NCI-H524 treated with DMSO at 0.1 percent for 48 hours (cell line): Measurements from ENCODE around the gene VAV2.
A peak's percentile ranks its signal among the peaks of the same experiment; 100 is the strongest.

ENCODE experiments used
- DNase-seq: peaks from one replicate; lab custom pipeline; 2025; lab: John Stamatoyannopoulos, UW

The VAV2 gene

DNA sequence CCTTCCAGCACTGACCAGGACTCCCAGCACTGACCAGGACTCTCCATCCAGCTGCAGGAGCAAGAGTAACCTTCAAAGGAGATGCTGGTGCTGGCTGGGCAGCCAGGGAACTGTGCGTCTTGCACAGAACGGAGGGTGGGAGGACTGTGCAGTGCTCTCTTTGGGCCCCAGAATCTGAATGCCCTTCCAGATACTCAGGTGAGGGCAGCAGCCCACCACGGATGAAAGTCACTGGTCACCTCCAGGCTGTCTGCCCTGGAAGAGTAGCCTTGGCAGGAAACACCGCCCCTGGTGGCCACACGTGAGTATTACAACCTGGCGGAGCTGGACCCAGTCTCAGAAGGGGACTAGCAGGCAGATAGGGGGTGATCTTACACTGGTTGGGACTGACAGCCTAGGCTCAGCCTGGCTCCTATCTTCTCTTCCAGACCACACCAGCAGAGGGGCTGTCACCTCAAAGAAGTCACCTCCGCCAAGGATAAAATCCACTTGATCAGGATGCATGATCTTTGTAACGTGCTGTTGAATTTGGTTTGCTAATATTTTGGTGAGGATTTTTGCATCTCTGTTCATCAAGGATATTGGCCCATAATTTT lies 249.2 kb downstream of the VAV2 start:
- peak; percentile 75 for DNase-seq

DNA sequence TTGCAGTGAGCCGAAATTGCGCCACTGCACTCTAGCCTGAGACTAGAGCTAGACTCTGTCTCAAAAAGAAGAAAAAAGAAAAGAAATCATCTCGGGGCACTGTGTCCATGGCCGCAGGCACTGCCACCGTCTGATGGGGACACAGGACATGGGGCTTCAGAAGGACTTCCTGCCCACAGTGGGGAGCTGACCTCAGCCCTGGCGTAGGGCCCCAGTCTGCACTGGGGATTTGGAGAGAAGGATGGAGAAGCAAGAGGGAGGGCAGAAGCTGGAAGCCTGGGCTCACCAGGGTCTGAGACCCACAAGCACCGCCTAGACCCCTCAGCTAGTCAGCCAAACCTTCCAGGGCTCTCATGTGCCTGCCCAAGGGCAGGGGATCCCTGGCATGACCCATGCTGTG lies 249.9 kb downstream of the VAV2 start:
- DNase-seq = no peak

DNA sequence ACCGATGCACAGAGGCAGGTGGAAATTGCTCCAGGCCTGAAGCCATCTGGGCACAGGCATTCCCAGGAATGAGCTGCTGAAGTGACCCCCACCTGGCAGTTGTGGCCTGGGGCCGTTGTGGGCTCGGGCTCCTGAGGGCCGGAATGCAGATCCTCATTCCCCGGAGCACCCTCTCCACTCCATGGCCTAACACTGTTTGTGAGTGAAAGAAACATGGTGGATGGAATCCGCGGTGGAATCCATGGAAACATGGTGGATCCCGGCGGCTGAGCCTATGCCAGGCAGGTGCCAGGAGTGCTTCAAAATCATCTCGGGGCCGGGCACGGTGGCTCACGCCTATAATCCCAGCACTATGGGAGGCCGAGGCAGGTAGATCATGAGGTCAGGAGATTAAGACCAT lies 250.4 kb downstream of the VAV2 start:
- DNase-seq = no peak

DNA sequence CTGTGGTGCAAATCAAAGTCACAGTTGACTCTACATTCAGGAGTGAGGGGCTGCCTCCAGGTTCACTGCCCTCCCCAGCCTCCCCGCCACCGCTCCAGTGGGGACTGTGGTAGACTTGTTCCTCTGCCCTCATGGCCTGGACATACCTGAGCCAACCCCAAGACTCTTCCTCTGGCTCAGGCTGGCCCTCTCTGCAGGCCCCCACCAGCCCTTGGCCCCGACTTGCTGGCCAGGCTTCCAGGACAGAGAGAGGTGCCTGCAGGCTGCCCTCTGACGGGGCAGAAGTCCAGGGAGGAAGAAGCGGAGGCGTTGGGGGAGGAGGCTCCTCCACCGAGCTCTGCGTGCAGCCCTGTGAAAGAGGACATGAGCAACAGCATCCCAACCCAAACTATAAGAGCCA lies 251.2 kb downstream of the VAV2 start:
- no peak for DNase-seq

DNA sequence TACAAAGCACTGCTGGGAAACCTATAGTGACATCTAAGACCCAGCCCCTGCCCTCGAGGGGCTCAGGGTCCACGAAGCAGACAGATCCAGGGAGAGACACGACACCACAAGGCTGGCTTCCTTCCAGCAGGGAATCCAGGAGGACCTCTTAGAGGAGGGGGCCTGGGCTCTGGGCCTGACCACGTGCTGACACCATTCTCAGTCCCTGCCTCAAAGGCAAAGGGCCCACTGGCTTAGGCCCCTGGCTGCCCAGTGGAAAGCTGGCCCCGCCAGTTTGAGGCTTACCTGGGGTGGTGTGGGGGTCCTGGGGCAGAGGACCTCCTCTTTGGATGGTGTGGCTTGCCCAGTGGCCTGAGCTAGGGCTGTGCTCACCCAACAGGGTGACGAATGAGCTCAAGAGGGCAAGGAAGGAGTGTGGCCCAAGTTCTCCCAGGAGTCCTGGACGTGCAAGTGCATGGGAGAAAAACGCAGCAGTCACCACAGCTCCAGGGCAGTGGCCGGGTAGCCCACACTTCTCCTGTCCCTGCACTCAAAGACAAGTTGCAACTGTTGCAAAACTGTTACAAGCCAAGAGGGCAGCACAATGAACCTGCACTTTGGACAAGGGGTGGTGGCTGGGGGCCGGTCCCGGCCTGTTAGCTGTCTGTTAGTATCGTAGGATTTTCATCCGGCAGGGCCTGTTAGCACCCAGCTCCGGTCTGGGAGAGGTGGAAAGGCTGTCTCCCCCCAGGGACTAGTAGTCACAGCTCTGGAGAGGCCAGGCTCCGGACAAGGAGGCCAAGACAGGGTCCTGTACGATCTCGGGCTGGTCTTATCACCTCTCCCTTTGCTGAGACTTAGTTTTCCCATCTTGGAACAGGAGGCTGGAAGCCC lies 252.5 kb downstream of the VAV2 start:
- DNase-seq = no peak

DNA sequence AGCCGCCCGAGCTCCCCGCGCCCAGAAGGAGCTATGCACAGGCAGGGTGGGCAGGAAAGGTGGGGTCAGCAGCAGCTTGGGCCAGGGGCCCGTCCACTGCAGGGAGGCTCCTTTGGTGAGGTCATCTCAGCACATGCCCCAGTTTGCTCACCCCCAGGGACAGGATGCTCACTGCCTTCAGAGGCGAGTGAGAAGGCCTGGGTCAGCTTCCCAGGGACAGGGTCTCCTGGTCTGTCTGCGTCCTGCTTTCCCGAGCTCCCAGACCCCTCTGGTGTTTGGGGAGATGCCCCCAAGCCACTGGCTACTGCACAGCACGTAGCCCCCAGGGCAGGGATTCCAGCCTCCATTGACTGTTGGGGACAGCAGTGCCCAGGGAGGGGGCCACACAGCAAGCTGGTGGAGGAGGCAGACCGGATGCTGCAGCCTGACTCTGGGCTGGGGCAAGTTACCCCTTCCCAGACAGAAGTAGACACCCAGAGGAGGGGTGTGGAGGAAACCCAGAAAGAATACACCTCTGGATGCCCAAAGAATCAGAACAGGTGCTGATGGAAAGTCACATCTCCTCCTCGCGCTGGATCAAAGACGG lies 253.4 kb downstream of the VAV2 start:
- DNase-seq = no peak

DNA sequence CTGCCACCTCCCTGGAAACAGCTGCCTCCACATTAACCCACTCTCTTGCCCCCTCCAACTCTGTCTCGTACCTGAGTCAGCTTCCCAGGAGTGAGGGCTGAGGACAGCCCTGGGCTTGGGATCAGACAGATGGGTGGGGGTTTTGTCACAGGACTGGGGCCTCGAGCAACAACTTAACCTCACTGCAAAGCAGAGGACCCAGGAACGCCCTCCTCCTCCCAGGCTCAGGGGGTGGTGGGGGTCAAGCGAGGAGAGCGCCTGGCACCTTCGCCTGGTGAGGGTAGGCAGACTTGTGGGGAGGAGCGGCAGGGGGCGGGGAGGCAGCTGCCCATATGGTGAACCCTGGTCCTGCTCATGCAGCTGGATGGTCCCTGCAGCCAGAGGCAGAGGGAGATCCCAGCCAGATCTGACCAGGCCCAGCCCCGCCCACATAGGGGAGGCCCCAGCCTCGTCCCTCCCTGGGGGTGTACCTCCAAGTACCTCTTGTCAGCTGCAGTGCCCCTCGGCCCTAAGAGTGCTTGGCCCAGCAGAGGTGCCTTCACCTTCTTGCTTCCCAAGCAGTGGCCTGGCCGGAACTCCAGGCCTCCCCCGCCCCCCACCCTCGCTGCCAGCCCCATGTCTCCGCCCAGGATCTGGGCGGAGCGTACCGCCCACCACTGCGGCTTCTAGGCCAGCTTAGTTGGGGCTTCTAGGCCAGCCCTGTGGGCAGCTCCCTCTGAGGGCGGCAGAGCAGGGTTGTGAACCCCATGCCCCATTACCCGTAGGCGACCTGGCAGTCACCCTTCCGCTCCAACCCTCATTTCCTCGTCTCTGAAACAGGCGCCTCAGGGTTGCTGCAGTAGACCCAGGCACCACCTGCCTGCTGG lies 254.1 kb downstream of the VAV2 start, which contains the start of gene SARDH:
Gene SARDH (minus strand): TSS at position 579 of the 866 bp plus-strand sequence. CDS start 4,179 bp downstream, outside the sequence.
- DNase-seq = no peak

DNA sequence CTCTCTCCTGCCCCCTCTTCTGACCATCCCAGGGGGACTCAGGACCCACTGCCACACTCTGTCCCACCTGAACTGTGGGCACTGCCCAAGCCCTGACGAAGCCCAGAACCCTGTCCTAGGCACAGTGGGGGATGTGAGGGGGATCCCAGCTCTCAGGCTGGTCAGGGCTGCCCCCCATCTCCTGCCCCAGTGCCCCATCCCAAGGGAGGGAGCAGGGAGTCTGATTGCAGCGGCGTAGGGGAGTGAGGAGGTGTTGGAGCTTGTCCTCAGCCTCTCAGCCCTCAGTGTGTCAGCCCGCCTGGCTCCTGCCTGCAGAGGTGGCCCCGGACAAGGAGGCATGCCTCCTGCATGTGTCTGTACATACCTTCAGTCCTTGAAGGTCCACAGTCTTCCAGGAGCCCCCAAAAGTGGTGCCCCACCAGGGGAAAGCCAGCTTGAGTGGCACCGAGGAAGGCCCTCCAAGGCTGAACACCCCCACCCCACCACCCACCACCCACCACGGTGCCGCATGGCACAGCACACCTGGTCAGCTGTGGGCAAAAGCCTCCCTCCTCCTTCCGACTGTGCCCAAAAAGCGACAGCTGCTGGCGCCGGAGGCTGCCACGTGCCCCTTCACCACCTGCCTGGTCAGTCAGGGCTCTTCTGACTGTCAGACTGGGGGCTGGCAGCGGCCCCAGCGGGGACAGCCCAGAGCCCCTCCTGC lies 254.9 kb downstream of the VAV2 start:
- DNase-seq = peak; percentile 92

DNA sequence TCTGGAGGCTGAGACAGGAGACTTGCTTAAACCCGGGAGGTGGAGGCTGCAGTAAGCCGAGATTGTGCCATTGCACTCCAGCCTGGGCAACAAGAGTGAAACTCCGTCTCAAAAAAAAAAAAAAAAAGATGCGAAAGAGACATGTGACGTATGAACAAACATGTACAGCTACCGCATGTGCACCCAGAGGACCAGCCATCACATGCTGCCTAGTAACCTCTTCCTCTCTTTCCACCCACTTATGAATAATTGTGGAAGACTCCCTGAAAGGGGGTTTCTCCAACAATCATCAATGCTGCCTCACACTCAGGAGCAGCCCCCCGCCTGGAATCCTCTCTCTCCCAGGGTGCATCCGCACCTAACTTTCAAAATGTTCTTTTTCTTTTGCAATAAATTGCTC lies 256.2 kb downstream of the VAV2 start:
- DNase-seq = no peak

DNA sequence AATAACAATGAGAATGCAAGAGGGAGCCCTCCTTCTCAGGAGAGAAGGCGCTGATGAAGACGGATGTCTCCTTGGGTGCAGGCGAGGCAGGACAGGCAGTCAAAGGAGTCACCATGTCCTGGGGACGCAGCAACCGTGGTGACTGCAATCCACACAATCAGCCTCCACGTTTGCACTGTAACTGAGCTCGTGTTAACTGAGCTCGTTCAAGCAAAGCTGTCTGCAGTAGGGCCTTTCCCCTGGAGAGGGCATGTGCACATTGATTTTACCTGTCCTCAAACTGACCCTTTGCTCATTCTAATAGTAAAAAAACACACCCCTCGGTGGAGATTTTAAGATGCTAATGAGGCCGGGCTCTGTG lies 256.7 kb downstream of the VAV2 start:
- DNase-seq = no peak

DNA sequence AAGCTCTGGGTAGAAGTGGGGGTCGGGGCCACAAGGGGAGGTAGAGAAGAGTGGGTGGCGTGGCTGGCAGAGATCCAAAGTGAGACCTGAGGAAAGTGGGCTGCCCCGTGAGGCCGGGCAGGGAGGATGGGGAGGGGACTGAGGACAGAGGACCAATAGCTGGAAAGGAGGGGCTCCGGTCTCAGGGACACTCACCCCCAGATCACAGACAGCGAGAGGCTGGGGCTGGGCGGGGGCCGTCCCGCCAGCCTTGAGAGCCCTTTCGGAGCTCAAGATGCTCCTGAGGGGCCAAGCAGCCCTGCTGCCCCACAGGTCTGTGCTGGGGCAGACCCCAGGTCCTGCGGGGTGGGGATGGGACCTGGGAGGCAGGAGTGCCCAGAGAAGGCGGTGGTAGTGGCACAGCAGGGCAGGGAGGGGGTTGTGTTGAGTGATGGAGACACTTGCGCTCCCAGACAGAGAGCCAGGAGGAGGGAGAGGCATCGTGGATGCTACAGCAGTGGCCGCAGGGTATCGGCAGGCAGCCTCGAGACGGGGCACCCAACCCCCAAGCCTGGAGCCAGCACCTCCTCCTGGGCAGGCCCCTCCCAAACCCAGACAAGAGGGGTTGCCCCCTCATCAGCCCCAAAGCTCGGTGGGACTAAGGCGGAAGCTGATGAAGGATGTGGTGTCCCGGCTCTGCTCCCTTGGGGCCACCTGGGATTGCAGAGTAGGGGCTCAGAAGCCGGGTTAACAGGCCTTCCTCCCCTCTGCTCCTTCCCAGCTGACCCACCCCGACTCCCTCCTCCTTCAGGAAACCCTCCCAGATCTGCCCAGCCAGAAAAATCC lies 257.3 kb downstream of the VAV2 start:
- no peak for DNase-seq

DNA sequence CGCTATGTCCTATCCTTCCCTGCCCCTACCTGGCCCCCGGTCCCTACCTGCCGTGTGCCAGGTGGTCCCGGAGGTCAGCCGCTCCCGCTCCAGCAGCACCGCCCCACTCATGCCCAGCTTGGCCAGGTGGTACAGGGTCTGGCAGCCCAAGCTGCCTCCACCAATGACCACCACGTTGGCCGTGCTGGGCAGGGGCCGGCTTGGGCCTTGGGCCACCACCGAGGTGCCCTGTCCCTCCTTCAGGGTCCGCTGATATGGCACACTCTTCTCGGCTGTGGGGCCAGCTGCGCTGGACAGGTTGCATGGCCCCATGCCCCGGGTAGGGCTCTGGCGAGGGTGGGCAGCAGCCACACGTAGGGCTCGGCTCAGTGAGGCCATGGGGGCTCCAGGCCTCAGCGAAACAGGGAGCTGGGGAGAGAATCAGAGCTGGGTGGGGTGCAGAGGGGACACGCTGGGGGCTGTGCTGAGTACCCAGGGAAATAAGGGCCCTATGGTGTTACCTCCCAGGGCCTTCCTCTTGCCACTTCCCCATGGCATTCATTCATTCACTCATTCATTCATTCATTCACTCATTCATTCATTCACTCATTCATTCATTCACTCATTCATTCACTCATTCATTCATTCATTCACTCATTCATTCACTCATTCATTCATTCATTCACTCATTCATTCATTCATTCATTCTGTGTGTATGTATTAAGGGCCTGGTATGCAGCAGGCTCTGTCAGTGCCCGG lies 258.2 kb downstream of the VAV2 start:
- no peak for DNase-seq

DNA sequence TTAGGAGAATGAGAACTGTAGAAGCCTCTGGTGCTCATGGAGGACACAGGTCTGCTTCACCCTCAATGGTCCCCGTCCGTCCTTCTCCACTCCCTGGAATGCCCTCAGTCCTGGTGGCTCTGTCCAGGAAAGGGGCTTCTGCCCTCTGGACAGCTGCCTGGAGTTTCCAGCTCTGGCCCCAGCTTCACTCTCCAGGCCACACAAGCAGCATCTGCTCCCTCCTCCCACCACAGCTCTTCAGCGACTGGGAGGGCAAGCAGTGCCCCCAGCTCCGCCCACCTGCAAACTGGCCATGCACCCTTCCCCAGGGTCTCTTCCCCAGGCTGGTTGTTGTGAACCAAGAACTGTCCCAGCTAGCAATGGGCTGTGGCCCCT lies 258.7 kb downstream of the VAV2 start:
- no peak for DNase-seq

DNA sequence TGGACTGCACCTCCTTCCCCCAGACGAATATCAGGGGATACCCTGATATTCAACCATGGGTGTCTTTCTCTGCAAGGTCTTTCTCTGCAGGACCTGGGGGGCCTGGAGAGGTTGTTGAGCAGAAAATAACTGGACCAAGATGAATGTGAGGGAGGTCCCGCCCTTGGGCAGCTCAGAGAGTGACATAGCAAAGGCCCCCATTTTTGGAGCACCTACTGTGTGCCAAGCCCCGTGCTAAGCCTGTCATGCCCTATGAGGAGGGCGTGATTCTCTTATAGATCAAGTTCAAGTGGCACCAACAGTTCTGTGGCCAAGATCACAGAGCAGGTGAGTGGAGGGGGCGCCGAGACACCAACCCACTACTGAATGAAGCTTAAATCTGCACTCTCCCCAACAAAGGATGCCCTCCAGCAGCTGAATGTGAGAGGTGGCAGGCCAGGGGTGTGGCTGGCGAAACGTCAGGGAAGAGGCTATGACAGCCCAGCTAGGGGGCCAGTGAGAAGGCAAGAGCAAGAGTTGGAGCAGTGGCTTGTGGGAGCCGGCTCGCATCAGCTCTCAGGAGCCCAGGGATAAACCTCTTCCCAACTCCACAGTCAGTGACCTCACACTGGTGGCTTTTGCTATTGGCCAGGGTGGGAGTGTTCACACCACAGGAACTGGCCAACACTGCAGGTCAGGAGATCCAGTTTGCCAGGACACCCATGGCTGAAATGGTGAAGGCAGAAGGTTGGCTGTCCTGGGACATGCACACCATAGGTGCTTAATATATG lies 259.3 kb downstream of the VAV2 start:
- DNase-seq = no peak

DNA sequence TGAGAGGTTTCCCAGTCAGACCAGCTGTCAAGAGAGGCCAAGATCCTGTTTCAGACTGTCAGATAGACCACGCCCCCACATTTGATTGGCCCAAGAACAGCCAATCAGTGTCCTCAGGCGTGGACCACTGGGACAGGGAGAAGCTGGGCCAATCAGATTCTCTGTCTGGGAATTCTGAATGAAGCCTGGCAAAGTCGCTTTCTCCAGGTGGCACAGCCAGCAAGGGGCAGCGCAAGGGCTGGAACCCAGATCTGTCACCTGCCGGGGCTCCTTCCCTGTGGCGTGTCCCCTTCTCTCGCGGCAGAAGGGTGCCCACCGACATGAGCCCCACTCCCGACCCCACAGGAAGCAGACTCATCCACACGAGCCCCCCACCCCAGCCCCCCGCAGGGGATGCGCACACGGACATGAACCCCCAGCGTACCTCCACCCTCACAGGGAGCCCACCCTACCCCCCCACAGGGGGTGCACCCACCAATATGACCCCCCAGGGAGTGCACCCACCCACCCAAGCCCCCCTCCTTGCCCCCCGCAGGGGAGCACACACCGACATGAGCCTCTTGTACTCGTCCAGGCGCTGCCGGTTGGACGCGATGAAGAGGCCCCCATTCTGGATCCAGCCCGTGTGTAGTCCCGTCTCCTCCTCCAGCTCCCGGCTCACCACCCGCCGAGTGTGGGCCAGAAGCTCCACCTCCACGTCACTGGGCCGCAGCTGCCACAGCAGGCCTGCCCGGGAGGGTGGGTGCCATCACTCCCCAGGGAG lies 260.1 kb downstream of the VAV2 start:
- DNase-seq = peak; percentile 93

DNA sequence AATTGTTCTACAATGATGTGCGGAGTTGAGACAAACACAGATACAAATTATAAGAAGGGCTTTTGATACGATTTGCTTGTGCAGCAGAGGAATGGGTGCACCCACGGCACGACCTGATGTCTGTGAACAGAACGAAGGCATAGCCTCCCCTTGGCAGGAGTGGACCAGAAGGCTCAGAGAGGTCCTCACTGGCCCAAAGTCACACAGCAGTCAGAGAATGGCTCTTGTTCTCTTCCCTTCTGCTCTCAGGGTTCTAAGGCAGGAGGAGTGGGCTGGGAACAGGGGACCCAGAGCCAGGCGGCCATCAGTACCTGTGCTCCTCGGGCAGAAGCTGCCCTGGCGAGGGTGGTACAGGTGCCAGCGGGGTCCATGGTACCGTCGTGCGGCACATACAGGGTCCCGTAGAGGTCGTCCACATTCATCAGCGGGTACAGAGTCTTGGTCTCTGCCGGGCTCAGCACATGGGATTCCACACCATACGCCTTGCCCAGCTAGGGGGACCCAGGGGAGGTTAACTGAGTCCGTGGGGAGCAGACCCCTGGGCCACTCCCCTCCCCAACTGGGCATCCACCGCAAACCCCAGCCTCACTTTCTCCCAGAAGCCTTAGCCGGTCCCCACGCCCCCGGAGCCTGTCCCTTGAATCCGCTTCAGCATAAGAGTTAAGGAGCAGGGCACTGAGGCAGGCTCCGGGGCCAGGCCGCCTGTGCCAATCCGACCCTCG lies 261.0 kb downstream of the VAV2 start:
- no peak for DNase-seq

DNA sequence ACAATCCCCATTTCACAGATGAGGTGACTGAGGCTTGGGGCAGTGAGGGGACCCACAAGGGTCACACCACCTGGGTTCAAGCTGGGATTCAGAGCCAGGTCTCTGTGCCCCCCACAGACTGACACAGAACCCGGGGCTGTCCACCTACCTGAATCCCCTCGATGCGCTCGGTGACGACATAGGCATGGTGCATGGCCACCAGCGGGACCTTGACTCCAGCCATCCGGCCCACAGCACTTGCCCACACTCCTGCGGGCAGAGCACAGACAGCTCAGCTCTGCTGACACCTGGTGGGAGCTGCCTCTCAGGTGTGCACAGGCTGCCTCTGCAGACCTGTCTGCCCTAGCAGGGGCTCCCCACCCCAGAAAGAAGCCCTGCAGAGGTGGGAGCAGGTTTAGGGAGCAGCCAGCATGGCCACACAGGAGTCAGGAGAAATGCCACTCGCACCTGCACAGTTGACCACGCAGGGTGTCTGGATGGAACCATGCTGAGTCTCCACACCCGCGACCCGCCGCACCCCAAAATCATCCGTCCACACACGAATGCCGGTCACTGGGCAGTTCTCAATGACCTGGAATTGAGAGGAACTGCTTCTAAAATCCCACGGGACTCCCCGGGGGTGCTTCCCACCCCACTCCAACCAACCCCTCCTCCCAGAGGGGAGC lies 262.4 kb downstream of the VAV2 start:
- no peak for DNase-seq
